ENCODE measurements around the gene TMEM240.

TMEM240 gene

GRCh38 chr1:1540090-1540817 lies at the start of gene TMEM240:
Gene TMEM240, minus strand, starts transcription at chr1:1540624. Its CDS starts 278 bp downstream, at chr1:1540346.
- peak; percentile 5 to 7 for DNase-seq (ENCODE audit: low read depth in 2 of 2)

DNA sequence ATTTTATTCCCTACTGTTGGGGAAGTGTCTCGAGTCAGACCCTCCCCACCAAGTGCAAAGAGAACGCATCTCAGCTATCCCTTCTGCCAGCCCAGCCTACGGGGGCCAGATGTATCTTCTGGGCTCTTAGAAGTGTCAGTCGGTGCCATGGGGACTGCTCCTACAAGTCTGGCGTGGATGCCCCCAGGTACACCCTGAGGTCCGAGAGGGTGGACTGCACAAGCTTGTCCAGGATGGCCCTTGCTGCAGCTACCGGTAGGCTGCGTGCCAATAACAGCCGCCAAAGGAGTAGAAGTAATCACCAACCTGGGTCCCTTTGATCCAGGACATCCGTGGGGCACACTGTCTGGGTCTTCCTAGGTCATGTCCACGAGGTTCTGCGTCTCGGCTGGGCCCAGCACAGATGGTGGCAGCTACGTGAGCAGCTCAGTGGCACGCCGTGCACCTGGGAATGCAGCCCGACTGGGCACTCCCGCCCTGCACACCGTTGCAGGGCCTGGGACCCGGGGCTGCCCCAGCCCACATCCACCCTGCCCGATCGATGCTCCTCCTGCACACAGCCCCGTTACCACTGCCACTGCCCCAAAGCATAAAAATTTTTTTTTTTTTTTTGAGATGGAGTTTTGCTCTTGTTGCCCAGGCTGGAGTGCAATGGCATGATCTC lies 43.1 kb upstream of the TMEM240 start:
- DNase-seq (ENCODE audit: low read depth in 2 of 2) = no peak

DNA sequence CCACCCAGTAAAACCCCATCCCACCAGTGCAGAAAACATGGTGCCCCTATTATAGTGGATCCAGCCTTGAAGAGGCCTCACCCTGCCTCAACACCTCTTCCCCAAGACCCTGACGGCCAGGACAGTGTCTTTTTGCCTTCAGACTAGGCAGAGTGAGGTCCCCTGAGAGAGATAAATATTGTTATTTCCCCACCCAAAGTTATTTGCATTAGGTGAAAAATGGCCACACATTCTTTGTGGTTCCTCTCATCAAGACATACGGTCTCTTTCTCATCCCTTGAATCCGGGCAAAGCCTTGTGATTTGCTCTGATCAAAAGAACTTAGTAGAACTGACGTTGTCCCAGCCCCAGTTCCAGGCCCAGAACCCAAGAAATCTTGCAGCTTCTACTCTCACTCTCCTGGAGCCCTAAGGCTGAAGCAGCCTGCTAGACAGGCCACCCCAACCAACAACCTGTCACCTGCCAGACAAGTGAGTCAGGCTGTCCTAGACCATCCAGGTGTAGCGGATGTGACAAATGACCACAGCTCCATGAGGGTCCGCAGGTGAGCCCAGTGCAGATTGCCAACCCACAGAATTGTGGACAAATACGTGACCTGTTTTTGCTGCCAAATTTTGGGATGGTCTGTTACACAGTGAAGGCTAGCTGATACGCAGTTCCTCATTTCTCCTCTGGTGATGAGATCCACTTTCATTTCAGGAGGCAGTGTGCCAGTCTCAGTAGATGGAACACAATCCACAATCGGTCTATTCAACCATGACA lies 42.3 kb upstream of the TMEM240 start:
- DNase-seq (ENCODE audit: low read depth in 2 of 2) = no peak

DNA sequence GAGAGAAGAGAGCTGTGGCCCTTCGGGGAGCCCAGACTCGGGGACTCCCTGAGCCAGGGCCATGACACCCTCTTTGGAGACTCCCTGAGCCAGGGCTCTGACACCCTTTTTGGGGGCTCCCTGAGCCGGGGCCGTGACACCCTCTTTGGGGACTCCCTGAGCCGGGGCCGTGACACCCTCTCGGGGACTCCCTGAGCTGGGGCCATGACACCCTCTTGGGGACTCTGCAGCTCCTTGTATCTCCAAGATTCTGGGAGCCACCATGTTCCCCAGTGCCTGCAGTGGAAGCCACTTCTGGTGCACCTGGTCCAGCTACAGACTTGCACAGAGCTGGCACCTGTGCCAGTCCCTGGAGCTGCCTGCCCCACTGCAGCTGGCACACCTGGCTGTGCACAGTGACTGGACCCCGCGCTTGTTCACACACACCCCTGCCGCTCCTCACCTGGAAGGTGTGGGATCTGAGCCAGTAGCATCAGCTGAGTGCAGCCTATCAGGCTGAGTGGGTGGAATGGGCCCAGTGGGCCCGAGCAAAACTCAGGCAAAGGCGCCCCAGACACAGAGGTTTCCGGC lies 38.0 kb upstream of the TMEM240 start:
- DNase-seq (ENCODE audit: low read depth in 2 of 2) = no peak

- no peak for DNase-seq (ENCODE audit: low read depth in 2 of 2)
Measured at GRCh38 chr1:1577367-1578011, 37.1 kb upstream of the TMEM240 start.

DNA sequence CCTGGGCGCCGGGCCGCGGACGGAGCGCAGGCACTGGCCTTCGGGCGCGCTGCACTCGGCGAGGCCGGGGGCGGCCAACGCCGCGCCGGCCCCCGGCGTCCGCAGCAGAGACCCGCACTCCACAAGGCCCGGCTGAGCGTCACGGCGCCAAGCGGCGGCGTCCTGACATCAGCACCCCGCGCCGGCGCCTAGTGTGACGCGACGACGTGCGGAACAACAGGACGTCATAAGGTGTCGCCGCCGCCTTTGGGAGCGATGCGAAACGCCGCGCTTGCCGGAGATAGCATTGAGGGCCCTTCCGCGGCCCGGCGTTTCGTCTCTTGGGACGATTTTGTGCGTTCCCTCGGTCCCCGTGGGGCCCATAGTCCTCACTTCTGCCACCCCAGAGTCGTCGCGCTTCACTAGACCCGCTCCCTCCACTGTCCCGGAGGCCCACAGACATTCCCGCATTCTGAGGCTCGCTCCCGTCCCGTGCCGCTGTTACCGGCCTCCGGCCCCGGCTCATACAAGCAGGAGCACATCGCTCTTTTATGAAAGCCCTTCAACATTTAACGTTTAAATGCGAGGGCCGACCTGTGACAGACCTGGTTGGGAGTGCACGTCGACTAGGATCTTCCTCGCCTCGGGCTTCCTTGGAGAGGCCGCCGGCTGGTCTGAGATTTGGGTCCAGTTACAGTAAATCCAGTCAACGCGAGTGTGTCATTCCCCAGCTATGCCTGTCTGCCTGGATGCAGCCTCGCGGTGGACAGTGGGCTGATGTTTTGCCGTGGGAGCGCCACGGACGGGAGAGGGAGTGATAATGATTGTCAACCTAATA lies 34.5 kb upstream of the TMEM240 start, which contains the start of gene SSU72:
Gene SSU72, minus strand, starts transcription at position 143 of the 817 bp plus-strand sequence. CDS start 306 bp downstream, outside the sequence.
- DNase-seq (ENCODE audit: low read depth in 2 of 2) = peak; percentile 84 to 90

GRCh38 chr1:1573843-1574720 lies 33.7 kb upstream of the TMEM240 start:
- DNase-seq (ENCODE audit: low read depth in 2 of 2) = peak in 1 of 2 donors; percentile 37

DNA sequence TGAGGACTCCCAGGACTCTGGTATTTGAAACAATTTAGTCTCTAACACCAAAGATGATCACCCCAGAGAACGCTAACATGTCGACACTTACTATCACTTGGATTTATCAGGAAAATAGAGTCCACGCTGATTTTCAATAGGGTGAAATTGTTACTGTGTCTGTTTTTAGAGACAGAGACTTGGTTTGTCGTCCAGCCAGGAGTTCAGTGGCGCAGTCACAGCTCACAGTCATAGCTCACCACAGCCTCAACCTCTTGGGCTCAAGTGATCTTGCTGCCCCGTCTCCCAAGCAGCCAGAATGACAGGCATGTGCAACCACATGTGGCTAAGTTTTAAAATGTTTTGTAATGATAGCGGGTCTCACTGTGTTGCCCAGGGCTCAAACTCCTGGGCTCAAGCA lies 28.9 kb upstream of the TMEM240 start:
- no peak for DNase-seq (ENCODE audit: low read depth in 2 of 2)

- no peak for DNase-seq (ENCODE audit: low read depth in 2 of 2)
Measured at GRCh38 chr1:1567891-1568291, 27.5 kb upstream of the TMEM240 start.

DNA sequence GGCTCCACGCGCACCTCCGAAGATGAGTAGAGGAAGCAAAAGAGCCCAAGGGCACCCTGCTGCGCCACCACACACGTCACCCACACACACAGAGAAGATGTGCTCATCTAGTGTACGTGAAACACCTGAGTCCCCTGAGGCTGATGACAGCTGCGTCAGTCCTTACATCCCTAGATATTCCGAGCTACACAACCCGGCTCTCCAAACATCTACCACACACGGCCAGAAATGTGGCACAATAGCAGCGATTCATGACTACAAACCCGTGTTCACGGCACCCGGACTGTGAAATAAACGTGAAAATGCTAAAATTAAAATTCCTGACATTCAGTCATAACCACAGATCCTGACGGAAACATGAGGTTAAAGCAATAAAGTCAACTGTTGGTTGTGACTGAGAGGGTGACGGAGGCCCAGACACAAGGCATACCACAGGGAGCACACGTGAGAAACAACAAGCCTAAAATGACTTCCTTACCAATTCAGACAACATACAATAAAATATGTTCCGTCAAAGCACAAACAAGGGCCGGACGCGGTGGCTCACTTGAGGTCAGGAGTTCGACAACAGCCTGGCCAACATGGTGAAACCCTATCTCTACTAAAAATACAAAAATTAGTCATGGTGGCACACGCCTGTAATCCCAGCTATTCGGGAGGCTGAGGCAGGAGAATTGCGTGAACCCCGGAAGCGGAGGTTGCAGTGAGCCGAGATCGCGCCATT lies 26.9 kb upstream of the TMEM240 start:
- no peak for DNase-seq (ENCODE audit: low read depth in 2 of 2)

DNA sequence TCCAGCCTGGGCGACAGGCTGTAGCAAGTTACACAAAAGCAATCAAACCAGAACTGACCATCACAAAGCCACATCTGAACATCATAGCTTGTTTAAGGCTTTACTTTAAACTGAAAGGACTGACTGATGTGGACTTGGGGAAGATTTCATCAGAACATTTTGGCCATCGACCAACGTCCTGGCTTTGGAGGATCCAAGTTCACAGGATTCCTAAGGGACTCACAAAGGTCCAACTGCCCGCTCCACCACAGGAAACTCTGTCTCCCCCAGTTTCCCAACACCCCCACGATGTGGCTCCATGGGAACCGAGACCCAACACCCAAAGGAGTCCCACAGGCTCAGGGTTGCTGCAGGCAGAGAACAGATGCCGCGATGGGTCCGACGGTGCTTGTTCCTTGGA lies 24.9 kb upstream of the TMEM240 start:
- DNase-seq (ENCODE audit: low read depth in 2 of 2) = no peak

DNA sequence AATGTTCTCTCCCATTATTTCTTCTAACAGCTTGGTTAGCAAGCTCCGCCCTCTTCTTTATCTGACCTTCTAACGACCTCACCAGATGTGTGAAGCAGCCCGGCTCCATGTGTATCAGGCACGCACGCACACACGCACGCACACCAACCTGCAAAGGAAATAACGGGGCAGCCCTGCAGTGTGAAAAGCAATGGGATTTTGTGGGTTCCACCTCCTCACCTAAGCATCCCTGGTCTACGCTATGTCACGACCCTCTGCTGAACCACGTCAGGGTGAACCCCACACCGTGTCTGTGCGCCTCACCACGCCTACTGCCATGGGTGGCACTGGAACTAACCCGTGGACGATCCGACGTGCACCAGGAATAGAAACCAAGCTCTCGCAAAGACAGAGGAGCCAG lies 23.8 kb upstream of the TMEM240 start:
- DNase-seq (ENCODE audit: low read depth in 2 of 2) = no peak

DNA sequence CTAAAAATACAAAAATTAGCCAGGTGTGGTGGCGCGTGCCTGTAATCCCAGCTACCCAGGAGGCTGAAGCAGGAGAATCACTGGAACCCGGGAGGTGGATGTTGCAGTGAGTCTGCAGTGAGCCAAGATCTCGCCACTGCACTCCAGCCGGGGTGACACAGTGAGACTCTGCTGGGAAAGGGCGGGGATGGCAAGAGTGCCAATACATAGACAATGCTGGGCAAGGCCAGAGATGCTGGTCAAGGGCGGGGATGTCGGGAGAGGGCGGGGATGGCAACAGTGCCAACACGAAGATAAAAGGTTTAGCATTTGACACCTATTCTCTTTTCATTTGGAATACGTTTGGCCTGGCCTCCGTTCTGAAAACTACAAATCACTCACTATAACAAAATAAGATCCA lies 23.3 kb upstream of the TMEM240 start:
- no peak for DNase-seq (ENCODE audit: low read depth in 2 of 2)

GRCh38 chr1:1562556-1563195 lies 22.3 kb upstream of the TMEM240 start:
- DNase-seq (ENCODE audit: low read depth in 2 of 2) = no peak

DNA sequence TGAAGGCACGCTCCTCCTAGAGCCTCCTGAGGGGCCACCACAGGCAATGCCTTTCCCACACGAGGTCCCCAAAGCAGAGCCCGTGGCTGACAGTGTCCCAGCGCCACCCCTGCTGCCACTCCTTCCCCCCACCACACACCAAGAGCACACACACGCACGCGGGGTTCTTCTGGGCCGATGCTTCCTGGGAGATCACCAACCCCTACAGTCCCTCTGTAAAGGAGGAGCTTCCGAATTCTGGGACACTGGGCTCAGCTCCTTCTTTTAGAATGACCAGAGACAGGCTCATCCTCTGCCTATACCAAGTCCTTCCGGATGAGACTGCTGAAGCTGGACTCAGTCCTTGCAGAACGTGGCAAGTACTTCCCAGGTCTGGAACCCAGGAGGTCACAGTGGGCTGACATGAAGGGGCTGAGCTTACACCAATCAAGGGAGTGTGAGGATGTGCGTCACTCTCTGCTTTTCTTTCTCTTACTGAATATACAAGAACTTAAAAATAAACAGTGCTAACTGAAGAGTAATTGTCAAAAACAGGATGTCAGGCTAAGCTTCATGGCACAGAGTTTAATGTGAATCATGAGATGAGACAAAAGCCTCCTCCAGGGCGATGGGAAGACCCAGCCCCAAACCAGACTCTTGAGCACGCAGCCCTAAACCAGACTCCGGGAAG lies 21.5 kb upstream of the TMEM240 start:
- no peak for DNase-seq (ENCODE audit: low read depth in 2 of 2)

DNA sequence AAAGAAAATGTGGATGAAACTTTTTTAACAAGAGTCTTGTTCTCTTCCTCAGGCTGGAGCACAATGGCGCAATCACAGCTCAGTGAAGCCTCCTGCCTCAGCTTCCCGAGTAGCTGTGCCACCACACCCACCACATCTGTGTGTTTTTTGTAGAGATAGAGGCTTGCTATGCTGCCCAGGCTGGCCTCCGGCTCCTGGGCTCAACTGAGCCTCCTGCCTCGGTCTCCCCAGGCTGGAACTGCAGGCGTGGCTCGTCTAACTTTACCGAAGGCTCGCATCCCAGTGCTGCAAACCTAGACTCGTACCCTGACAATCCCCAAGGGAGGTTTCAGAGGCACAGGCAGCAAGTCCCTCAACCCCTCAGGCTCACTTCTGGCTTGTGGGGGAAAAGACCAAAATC lies 19.8 kb upstream of the TMEM240 start:
- DNase-seq (ENCODE audit: low read depth in 2 of 2) = no peak

DNA sequence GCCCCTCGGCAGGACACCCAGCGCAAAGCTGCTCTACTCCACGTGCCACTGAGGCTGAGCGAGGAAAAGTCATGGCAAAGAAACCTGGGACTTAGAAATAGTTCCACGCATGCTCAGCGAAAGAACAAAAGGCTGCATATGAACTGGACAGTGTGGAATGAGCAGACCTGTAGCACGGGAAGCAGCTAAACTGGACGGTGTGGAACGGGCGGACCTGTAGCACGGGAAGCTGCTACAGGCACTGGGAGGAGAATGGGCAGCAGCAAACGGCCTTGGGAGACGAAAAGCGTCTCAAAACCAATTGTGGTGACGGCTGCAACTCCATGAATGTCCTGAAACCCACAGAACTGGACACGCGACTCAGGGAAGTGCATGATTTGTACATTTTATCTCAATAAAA lies 18.6 kb upstream of the TMEM240 start:
- no peak for DNase-seq (ENCODE audit: low read depth in 2 of 2)

GRCh38 chr1:1558591-1558990 lies 18.2 kb upstream of the TMEM240 start:
- no peak for DNase-seq (ENCODE audit: low read depth in 2 of 2)
